HL-60 (cell line): ENCODE measurements around the gene SPATS2.

ENCODE experiments used
- CTCF ChIP-seq: IDR thresholded peaks from one replicate; pipeline ENCODE4 v1.5.1; 2011; ENCODE audit warnings: low read length, control low read depth, inconsistent platforms; ENCODE audit not compliant: insufficient read depth
- GABPA ChIP-seq: IDR thresholded peaks from 2 replicates; pipeline ENCODE4 v1.6.1; 2012; ENCODE audit warnings: low read depth

GRCh38 chr12:49550693-49551252 is 183.5 kb downstream of the SPATS2 start:
- TF ChIP-seq CTCF: no peak
- TF ChIP-seq GABPA: no peak
